Measurements from ENCODE around the gene AGRN.
"Not testable (repeated sequence)": the region's sequence is repeated elsewhere in the genome, so short reads cannot be mapped to it uniquely, and the experiment has no call there.

AGRN gene

DNA sequence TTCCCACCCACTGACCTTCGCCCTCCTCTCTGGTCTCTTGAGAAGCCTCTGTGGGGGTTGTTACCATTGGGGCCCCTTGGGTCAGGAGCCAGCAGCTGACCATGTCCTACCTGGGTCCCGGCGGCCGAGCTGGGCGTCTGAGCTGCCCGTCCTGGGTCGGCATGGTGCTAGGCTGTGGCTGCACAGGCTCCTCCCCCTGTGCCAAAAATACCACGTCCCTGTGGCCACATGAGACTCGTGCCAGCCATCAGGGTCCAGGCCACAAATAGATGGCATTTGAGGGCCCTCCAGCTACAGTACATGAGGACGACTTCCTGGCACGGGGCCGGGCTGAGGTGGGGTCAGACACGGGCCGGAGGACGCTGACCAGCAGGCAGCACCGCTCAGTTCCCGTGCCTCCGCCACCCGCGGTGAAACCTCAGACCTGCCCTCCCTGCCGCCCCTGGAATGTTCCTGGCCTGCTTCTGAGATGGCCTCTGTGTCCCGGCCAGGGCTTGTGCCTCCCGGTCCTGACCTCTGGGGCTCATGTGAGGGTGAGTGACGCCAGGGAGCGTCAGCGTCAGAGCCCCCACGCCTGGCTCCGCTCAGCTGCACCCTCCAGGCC lies 37.9 kb upstream of the AGRN start, which contains the start of gene PERM1:
Gene PERM1 (minus strand): TSS at position 139 of the 604 bp plus-strand sequence. CDS start 1,064 bp downstream, outside the sequence.
- no peak for DNase-seq

DNA sequence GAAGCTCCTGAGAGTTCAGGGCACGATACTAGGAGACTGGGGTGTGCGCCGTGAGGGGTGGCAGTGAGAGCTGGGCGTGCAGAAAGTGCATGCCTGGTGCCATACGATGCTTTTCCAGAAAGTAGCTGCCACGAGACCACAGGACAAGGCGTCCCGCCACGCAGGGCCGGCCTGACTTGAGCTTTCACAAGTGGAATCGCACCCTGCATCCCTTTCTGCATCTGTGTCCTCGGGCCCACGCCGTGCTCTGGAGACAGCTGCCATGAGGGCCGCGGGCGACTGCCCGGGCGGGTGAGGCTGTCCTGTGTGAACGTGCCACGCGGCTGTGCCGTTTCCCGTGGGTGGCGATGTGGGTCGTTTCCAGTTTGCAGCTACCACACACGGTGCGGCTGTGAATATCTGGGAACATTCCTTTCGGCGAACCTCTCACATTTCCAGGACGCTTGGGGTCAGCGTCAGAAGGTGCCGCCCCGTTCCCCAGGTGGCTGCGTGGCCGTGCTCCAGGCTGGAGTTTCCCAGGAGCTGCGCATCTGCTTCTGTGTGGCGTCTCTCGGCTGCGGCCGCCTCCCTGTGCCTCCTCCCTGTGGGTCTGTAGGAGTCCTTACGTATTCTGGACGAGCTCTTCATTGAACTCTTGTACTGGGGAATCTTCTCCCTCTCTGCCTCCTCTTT lies 37.0 kb upstream of the AGRN start:
- no peak for DNase-seq

DNA sequence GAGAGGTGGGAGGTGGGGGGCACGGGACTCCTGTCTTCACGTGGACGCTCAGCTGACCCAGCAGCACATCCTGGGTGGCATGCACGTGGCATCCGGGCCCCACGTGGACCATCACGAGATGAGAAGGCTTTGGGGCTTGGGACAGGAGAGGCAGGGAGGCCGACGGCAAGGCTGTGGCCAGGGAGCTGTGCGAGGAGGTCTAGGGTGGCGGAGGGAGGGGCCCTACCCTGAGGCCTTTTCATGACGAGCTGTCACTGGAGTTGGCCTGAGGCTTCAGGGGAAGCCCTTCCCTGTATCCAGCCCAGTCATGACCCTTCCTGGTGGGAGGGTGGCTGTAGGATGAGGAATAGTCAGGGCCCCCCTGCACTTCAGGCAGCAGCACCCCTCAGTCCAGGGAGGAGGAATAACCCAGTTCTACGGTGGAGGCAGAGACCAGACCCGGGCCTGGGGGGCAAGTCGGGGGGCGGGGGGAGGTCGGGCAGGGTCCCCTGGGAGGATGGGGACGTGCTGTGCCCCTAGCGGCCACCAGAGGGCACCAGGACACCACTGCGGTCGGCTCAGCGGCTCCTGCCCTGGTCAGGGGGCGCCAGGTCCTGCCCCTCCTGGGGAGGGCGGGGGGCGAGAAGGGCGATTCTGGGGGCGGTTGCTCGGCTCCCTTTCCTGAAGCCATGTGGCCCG lies 36.0 kb upstream of the AGRN start:
- peak; percentile 40 for DNase-seq

DNA sequence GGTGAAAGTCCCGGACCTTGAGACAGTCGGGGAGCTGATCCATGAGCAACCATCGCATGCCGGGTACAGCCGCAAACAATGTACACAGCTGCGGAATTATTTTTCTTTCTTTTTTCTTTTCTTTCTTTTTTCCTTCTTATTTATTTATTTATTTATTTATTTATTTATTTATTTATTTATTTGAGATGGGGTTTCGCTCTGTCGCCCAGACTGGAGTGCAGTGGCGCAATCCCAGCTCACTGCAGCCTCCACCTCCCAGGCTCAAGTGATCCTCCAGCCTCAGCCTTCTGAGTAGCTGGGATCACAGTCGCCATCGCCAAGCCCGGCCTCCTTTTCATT lies 35.5 kb upstream of the AGRN start:
- DNase-seq = no peak

DNA sequence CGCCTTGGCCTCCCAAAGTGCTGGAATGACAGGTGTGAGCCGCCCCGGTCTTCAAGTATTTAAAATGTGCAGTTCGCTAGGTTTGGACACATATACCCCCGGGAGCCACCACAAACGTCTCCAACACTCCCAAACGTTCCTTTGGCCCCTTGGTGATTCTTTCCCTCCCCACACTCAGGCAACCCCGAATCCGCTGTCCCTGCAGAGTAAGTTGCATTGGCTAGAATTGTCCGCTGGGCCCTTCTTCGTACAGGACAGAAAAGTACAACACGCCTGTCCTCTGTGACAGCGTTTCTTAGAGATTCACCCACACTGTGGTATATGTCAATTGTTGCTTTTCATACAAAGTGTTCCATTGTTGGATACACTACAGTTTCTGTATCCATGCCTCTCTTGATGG lies 34.8 kb upstream of the AGRN start:
- DNase-seq = no peak

DNA sequence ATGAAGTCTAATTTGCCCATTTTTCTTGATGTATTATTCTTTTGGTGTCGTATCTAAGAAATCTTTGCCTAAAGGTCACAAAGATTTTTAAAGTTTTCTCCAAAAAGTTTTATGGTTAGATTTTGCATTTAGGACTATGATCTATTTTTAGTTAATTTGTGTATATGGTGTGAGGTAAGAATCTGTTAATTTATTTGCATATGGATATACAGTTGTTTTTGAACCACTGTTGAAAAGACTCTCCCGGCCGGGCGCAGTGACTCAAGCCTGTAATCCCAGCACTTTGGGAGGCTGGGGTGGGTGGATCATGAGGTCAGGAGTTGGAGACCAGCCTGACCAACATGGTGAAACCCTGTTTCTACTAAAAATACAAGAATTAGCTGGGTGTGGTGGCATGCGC lies 31.9 kb upstream of the AGRN start:
- DNase-seq = not testable (repeated sequence)

DNA sequence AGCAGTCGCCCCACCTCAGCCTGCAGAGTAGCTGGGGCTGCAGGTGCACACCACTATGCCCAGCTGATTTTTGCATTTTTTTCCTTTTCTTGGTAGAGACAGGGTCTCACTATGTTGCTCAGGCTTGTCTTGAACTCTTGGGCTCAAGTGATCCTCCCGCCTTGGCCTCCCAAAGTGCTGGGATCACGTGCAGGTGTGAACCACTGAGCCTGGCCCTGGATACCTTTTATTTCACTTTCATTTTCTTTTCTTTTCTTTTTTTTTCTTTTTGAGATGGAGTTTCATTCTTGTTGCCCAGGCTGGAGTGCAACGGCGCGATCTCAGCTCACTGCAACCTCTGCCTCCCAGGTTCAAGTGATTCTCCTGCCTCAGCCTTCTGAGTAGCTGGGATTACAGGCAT lies 28.6 kb upstream of the AGRN start:
- DNase-seq = not testable (repeated sequence)

DNA sequence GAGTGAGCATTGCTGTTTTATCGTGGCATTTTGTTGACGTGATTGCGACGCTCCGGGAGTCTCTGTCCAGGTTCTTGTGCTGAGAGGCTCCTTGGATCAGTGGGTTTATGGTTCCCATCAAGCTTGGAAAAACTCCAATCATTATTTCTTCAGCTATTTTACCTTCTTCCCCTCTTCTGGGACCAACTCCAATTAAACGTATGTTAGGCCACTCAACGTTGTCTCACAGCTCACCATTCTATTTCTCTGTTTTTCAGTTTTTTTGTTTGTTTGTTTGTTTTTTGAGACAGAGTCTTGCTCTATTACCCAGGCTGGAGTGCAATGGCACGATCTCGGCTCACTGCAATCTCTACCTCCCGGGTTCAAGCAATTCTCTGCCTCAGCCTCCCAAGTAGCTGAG lies 28.0 kb upstream of the AGRN start:
- no peak for DNase-seq

DNA sequence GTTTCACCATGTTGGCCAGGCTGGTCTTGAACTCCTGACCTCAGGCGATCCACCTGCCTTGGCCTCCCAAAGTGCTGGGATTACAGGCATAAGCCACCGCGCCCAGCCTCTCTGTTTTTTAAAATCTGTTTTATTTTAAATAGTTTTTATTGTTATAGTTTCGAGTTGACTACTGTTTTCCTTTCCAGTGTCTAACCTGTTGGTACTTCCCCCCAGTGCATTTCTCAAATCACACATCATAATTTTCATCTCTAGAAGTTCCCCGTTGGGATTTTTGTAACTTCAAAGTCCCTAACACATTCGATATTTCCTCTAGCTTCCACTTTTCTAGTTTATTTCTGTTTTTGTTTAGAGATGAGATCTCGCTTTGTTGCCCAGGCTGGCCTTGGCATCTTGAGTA lies 27.6 kb upstream of the AGRN start:
- no peak for DNase-seq

DNA sequence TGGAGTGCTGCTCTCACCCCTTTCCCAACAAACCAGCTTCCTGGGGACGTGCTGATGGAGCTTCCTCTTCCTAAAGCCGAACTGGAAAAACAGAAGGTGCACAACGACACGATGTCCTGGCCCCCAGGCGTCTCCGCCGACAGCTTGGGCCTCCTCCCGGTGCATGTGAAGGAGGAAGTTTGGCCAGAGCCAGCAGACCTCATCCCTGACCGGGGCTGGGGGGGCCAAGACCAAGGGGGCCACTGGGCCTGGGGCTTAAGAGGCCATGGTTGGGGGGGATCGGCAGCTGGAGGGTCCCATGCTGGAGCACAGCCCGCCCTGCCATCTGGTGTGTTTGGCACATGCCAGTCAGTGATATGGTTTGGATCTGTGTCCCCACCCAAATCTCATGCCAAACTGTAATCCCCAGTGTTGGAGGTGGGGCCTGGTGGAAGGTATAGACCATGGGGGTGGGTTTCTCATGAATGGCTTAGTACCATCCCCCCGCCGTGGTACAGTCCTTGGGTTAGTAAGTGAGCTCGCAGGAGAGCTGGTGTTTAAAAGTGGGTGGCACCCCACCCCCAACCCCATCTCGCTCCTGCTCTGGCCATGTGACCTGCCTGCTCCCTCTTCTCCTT lies 26.4 kb upstream of the AGRN start:
- DNase-seq = no peak

DNA sequence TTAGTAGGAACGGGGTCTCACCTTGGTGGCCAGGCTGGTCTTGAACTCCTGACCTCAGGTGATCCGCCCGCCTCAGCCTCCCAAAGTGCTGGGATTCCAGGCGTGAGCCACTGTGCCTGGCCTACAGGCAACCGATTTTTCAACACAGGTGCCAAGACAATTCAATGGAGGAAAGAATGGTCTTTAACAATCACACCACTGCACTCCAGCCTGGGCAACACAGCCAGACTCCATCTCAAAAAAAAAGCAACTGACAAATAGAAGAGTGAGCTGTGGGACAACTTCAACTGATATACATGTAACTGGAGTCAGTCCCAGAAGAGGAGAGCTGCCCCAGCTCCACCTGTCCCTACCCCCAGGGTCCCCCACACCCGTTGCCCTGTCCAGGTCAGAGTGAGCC lies 25.4 kb upstream of the AGRN start:
- DNase-seq = not testable (repeated sequence)

DNA sequence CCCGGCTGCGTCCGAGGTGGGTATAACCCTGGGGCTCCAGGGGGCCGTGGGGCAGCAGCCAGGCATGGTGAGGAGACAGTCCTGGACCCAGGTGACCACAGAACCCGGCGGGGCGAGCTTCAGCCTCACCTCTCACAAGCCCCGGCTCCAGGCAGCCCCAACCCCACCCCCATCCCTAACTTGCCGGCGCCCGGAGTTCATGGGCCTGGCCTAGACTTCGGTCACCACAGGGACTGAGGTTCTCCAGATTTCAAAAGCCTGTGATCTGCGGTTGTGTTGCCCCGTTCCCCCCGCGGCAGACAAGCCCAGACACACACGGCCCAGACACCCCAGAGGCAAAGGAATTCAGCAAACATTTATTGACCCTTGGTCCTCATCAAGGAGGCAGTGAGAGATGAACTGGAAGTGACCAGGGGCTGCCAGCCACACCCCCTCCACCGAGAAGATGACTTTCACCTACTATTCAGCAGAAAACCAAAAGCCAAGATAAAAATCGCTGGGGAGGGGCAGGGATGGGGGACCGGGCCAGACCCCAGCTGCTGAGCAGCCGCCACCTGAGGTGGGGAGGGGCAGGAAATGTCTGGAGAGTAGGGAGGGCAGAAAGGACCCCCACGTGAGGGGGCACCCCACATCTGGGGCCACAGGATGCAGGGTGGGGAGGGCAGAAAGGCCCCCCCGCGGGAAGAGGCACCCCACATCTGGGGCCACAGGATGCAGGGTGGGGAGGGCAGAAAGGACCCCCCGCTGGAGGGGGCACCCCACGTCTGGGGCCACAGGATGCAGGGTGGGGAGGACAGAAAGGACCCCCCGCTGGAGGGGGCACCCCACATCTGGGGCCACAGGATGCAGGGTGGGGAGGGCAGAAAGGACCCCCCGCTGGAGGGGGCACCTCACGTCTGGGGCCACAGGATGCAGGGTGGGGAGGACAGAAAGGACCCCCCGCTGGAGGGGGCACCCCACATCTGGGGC lies 24.0 kb upstream of the AGRN start:
- no peak for DNase-seq

DNA sequence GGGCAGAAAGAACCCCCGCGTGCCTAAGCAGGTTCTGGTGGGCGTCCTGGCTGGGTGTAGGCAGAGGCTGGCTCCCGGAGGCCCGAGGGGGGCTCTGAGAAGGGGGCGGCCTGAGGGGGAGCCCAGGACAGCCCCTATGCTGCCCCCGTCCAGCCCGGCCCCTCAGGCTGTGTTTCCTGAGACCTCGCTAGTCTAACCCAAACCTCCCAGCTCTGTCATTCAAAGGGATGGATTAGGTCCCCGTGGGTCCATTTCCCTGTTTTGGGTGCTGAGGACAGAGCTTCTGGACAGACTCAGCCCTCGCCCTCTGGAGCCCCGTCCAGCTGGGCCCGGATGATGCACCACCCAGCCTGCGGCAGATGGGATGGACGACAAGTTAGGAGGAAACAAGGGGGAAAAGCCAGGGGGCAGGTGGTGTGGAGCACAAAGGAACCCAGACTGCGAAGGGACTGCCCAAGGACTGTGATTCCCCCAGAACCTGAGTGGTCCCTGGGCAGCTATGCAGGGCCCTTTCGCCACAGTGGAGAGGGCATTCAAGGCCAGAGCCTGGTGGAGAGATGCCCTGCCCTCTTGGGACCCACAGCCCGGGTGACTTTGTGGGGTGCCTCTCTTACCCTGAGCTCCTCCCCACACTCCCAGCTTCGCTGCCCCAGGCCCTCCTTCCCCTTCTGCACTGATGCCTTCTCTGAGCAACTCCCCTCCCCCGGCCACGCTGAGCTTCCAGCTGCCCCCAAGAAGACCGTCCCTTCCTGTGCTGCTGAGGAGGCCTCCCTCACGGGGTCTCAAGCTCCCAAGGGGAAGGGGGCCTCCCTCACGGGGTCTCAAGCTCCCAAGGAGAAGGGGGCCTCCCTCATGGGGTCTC lies 22.8 kb upstream of the AGRN start:
- DNase-seq = no peak

DNA sequence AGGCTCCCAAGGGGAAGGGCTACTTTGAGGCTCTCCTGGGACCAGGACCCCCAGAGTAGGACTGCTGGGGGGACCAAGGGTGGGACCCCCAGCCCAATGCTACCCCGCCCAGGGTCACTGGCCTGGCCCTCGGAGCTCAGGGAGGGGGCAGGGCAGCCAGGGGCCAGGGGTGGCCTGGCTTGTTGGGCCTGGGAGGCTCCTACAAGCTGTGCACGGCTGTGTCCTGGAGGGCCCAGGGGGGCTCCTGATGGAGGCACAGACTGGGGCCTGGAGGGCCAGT lies 22.3 kb upstream of the AGRN start:
- DNase-seq = no peak

DNA sequence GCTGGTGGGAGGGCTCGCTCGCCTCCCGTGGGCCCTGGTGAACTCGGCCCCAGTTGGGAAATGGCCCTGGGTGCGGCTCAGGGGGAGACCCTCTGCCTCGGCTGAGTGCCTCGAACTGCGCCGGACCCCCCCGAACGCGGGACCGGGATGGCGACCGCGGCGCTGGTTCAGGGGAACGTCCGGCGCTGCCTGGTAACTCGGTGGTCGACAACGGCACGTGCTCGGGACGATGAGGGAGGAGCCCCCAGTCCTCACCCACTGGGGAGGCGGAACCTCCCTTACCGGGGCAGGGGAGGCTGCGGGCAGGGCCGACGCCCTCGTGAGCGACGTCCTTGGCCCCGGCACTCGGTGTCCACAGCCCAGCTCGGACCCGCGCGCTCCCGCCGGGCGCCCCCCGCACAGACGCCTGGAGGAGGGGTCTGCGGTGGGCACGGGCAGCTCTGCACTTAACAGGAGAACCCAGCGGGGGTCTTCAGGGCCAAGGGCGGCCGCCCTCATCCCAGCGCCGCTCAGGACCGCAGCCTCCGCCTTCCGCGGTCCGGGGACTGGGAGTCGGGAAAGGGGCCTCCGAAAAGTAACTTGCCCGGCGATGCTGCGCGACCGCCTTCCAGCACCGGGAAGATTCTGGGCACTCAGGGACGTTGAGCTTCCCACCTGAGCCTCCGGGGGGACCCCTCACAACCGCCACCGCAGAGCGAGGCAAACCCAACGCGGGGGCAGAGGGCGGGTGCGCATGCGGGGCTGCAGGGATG lies 21.8 kb upstream of the AGRN start:
- DNase-seq = no peak

DNA sequence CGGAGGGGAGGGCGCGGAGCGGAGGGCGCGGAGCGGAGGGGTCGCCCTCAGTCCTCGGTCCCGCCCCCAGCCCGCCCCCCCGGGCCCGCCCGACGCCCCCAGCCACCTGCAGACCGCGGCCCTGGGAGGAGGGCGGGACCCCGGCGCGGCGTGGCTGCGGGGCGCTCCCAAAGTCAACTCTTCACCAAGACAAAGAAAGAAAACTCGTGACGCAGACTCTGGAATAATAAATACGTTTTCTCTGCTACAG lies 21.2 kb upstream of the AGRN start:
- DNase-seq = no peak

DNA sequence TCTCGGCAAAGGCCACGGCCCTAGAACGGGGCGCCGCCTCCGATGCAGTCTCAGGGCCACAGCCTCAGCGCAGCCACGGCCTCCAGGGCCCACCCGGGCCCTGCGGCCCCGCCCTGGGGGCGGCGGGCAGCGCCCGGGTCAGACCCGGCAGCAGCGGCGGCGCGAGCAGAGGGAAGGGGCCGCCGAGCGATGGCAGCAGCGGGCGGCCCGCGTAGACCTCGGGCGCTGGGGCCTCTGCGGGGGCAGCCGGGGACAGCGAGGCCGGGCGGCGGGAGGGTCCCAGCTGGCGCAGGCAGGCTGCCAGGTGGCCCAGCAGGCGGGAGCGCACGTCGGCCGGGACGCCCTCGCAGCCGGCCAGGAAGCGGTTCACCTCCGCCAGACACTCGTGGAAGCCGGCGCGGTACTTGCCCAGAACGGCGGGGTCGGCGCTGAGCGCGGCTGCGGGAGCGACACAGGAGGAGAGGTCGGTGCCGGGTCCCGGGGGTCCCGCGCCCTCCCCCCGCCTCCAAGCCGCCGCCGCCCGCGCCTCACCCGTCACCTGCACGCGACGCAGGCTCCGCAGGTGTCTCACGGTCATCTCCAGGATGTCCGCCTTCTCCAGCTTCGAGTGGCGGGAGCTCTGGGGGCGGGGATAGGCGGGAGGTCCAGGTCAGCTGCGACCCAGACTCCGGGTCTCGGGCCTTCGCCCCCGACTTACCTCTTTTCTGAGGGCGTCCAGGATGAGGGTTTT lies 20.8 kb upstream of the AGRN start:
- peak; percentile 33 for DNase-seq

DNA sequence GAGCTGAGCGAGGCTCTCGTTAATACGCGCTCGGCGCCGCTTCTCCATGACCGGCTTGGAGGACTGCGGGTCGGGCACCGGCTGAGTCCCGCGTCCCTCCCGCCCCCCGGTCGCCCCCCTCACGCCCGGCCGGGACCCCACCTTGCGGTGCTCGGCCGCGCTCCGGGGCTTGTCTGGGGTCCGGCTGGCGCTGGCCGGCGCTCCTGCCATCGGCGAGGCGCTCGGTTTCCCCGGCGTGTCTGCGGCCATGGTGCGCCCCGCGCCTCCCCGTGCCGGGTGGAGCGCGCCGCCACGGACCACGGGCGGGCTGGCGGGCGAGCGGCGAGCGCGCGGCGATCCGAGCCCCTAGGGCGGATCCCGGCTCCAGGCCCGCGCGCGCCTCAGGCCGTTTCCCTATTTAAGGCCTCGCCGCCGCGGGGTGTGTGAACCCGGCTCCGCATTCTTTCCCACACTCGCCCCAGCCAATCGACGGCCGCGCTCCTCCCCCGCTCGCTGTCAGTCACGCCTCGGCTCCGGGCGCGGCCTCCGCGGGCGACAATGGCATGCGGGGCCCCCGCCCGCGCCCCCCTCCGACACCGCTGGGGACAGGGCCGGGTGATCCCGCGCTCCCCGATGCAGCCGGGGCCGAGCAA lies 20.1 kb upstream of the AGRN start, which contains the start of gene HES4:
Gene HES4 (minus strand): TSS at position 373 of the 632 bp plus-strand sequence. CDS start 124 bp downstream, at position 249.
- peak; percentile 53 for DNase-seq

DNA sequence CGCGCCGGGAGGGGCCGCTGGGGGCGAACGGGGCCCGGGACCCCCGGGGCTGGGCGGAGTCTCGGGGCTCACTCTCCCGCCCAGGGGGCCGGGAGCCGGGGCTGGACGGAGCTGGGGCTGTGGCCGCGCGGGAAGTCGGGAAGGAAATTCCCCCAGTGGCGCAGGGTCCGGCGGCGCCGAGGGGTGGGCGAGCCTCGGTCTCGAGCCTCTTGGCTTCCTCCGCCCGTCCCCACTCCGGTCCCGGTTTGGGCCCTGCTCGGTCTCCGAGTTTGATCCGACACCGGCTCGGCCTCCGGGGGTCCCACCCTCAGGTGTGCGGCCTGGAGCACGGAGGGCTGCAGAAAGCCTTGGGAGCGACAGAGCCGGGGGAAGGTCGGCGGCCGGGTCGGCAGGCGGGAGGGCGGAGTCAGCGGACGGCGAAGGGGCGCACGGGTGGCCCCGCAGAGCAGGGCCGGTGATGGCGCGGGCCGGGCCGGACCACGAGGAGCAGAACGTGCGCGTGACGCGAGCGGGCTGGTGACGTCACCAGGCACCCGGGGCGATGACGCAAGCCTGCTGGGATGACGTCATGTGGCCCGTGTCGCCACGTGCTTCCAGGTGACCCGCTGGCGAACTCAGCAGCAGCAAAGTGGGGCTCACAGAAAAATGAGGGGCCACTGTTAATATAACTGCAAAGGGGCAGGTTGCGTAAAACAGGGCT lies 19.4 kb upstream of the AGRN start:
- peak; percentile 68 for DNase-seq

Measured in central memory CD4-positive, alpha-beta T cell (primary cell).